Measurements from ENCODE around the gene OGFOD1. TPM values are rescaled to one million over a fixed set of nuclear protein-coding genes. Genes with fewer than 3 reads are reported as not detected.

OGFOD1 gene
- total RNA-seq, 4 donors from 2014 or later = 40.6 to 55.1 (median 50.4) TPM

- Histone ChIP-seq H3K4me3 (no peak overlapping the region), H3K4me1 (peaks cover 0 to 73% (median 8%) of the 10 kb centered on the region in 3 donors), H3K27me3 (no peaks in the 10 kb centered on the region), H3K36me3 (no peaks in the 10 kb centered on the region), H3K9me3 (no peaks in the 10 kb centered on the region), H3K27ac (no peak overlapping the region)
- 81 to 82% methylated on average over 8 of the region's 8 CpGs for WGBS, 2 donors (ENCODE audit: low coverage in 1 of 2)
- ATAC-seq = no peak
- no peak for TF ChIP-seq POLR2AphosphoS5 (IDR thresholded peaks at IDR 0.05)
- TF ChIP-seq POLR2A (IDR thresholded peaks at IDR 0.05) = no peak
- TF ChIP-seq EP300 (IDR thresholded peaks at IDR 0.05) = no peak
- no peak for TF ChIP-seq CTCF (IDR thresholded peaks at IDR 0.05)
These were observed 31.4 kb upstream of the OGFOD1 start for GRCh38 chr16:56419740-56420548.

DNA sequence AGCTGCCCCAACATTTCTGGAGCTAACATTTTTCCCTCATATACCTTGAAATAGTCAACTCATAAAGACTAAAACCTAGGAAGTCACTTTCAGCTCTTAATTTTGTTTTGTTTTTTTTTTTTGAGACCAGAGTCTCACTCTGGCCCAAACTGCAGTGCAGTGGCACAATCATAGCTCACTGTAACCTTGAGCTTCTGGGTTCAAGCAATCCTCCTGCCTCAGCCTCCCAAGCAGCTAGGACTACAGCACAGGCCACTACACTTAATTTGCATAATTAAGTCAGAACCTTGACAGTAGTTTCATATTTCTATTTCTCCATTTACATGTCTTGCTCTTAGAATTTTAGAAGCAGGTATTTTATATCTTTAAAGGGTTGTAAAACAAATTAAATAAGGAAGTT is 30.7 kb upstream of the OGFOD1 start:
- Histone ChIP-seq H3K36me3 (no peaks in the 10 kb centered on the region), H3K4me3 (no peak overlapping the region), H3K4me1 (peaks cover 0 to 68% (median 8%) of the 10 kb centered on the region in 3 donors), H3K27me3 (no peaks in the 10 kb centered on the region), H3K27ac (no peak overlapping the region), H3K9me3 (no peaks in the 10 kb centered on the region)
- TF ChIP-seq POLR2AphosphoS5 (IDR thresholded peaks at IDR 0.05) = no peak
- no peak for TF ChIP-seq CTCF (IDR thresholded peaks at IDR 0.05)
- no peak for TF ChIP-seq POLR2A (IDR thresholded peaks at IDR 0.05)
- no peak for TF ChIP-seq EP300 (IDR thresholded peaks at IDR 0.05)
- no peak for ATAC-seq

DNA sequence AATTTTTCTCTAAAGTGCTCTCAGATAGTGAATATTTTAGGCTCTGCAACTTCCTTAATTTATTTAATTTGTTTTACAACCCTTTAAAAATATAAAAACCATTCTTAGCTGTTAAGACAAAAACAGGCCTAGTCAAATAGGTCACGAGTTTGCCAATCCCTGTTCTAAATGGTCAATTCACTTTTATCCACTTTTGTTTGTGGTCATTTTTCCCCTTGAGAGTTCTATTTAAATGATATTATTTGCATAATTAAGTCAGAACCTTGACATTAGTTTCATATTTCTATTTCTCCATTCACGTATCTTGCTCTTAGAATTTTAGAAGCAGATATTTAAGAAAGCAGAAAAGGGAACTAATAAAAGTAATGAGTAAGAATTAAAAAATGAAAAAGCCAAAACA is 30.0 kb upstream of the OGFOD1 start:
- 72 to 88% methylated on average over 2 of the region's 2 CpGs for WGBS, 2 donors (ENCODE audit: low coverage in 1 of 2)
- TF ChIP-seq POLR2A (IDR thresholded peaks at IDR 0.05) (no peak), EP300 (IDR thresholded peaks at IDR 0.05) (no peak), CTCF (IDR thresholded peaks at IDR 0.05) (no peak), POLR2AphosphoS5 (IDR thresholded peaks at IDR 0.05) (no peak)
- no peaks in the 10 kb centered on the region for H3K36me3 ChIP-seq
- no peaks in the 10 kb centered on the region for H3K27me3 ChIP-seq
- ATAC-seq = no peak
- H3K9me3 ChIP-seq = no peaks in the 10 kb centered on the region
- H3K4me1 ChIP-seq = peaks cover 0 to 66% (median 8%) of the 10 kb centered on the region in 3 donors
- no peak overlapping the region for H3K27ac ChIP-seq
- no peak overlapping the region for H3K4me3 ChIP-seq

DNA sequence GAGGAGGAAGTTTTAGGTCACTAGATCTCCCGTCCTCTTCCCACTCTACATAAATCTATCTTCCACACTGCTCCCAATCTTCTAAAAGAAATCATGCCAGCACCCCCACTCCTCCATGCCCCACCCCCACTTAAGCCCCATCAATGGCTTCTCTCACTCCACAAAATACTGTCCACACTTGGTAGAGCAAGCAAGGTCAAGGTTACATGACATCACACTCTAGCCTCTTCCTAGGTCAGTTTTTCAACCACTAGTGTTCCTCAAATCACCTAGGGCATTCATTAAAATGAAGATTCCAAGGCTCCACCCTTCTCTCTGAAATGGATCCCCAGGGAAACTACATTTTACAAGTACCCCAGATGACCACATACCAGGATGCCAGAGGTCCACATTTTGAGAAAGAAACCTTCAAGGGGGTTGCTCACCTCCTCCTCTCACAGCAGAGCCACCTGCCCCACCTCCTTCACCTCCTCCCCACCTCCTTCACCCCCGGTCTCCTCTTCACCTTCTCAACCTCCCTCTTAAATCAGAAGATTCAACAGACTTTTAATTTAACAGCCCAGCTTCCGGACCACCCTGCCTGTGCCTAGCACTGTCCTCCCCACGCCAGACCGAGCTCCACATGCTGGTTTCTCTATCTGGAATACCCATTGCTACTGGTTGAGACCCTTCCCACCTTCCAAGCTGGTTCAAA is 29.2 kb upstream of the OGFOD1 start:
- Histone ChIP-seq H3K27ac (no peak overlapping the region), H3K36me3 (no peaks in the 10 kb centered on the region), H3K4me3 (no peak overlapping the region), H3K27me3 (no peaks in the 10 kb centered on the region), H3K9me3 (no peaks in the 10 kb centered on the region), H3K4me1 (peaks cover 0 to 60% (median 8%) of the 10 kb centered on the region in 3 donors)
- TF ChIP-seq POLR2AphosphoS5 (IDR thresholded peaks at IDR 0.05) = no peak
- no peak for TF ChIP-seq EP300 (IDR thresholded peaks at IDR 0.05)
- TF ChIP-seq CTCF (IDR thresholded peaks at IDR 0.05) = no peak
- no peak for TF ChIP-seq POLR2A (IDR thresholded peaks at IDR 0.05)
- 78 to 90% methylated on average over 2 to 5 of the region's 5 CpGs for WGBS, 2 donors (ENCODE audit: low coverage in 1 of 2)
- ATAC-seq = no peak
